Vagina (tissue), 2 donors: Measurements from ENCODE around the gene LCE1B. TPM values are rescaled to one million over a fixed set of nuclear protein-coding genes. Genes with fewer than 3 reads are reported as not detected.

ENCODE experiments used
- DNase-seq, 2 donors: peaks; one replicate each; pipeline ENCODE4 v3.0.0-alpha.2; 2017; ENCODE audit errors: extremely low spot score in 2 of 2
- H3K27ac ChIP-seq: fragments of 200-600 bp; sonication (generic); one replicate; pipeline ENCODE4 v1.5.1; 2019
- H3K27me3 ChIP-seq: fragments of 200-600 bp; sonication (generic); one replicate; pipeline ENCODE4 v1.5.1; 2019
- H3K36me3 ChIP-seq, 2 donors: fragments of 200-600 bp; sonication (generic); one replicate each; pipeline ENCODE4 v1.5.1; 2017 to 2019
- H3K4me1 ChIP-seq: fragments of 200-600 bp; sonication (generic); one replicate; pipeline ENCODE4 v1.5.1; 2019
- H3K4me3 ChIP-seq, 2 donors: fragments of 200-600 bp; sonication (generic); 1 replicate in 1 of 2; 2 replicates in 1 of 2; pipeline ENCODE4 v1.5.1; 2016 to 2019
- H3K9me3 ChIP-seq: fragments of 200-600 bp; sonication (generic); one replicate; pipeline ENCODE4 v1.5.1; 2019
- POLR2A ChIP-seq, 2 donors: fragments of 450-650 bp; IDR thresholded peaks; one replicate each; pipeline ENCODE4 v1.6.1; 2017; ENCODE audit warnings: antibody characterized with exemption in 2 of 2, mild to moderate bottlenecking in 2 of 2, moderate library complexity in 2 of 2
- POLR2AphosphoS5 ChIP-seq, 2 donors: sonication (generic); formaldehyde crosslinking; IDR thresholded peaks; one replicate each; pipeline ENCODE4 v1.9.0; 2017; ENCODE audit warnings: antibody characterized with exemption in 2 of 2, mild to moderate bottlenecking in 2 of 2, low read depth in 1 of 2; ENCODE audit not compliant: insufficient read depth in 1 of 2
- intact Hi-C: fragments of 100-400 bp; cut with DNase I; formaldehyde crosslinking; loops from one replicate; pipeline ENCODE4 v1.15.1; 2023
- total RNA-seq: library from RNA; depleted of rRNA; stranded (reverse); fragments of >200 nt; gene quantifications from one replicate; pipeline ENCODE4 v1.2.3, GENCODE V29; 2016
- TF ChIP-seq, protein P1 (sequence below), 3 experiments: fragments of 450-650 bp in 2 of 3; fragments of 200-600 bp in 1 of 3; sonication (generic) in 1 of 3; IDR thresholded peaks; one replicate each; pipeline ENCODE4 v1.5.1; 2017 to 2019; ENCODE audit warnings: antibody characterized with exemption in 3 of 3, mild to moderate bottlenecking in 2 of 3, moderate library complexity in 2 of 3

LCE1B gene
- total RNA-seq, 1 donor from 2014 or later, result not detected

DNA sequence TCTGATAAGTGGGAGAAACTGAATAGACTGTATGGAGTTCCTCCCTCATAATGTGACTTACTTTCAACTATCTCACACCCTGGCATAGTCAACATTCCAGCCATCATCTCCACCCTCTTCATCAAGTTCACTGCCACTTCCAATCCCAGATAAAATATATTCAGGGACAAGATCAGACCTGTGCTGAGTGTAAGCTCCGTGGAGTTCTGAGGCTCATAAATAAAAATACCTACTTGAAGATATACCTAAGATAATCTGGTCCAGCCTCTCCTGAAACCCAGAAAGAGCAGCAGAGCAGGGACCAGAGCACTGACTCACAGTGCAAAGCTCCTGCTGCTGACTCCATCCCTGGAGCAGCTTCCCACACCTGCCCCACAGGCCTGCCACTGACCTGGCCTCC is 46.3 kb downstream of the LCE1B start:
- Histone ChIP-seq H3K36me3 (no peaks in the 10 kb centered on the region), H3K27me3 (no peaks in the 10 kb centered on the region), H3K9me3 (no peaks in the 10 kb centered on the region), H3K4me3 (no peak overlapping the region), H3K4me1 (no peaks in the 10 kb centered on the region), H3K27ac (no peak overlapping the region)
- no peak for DNase-seq
- intact Hi-C loops, result no loop called here
- TF ChIP-seq, protein P1, sequence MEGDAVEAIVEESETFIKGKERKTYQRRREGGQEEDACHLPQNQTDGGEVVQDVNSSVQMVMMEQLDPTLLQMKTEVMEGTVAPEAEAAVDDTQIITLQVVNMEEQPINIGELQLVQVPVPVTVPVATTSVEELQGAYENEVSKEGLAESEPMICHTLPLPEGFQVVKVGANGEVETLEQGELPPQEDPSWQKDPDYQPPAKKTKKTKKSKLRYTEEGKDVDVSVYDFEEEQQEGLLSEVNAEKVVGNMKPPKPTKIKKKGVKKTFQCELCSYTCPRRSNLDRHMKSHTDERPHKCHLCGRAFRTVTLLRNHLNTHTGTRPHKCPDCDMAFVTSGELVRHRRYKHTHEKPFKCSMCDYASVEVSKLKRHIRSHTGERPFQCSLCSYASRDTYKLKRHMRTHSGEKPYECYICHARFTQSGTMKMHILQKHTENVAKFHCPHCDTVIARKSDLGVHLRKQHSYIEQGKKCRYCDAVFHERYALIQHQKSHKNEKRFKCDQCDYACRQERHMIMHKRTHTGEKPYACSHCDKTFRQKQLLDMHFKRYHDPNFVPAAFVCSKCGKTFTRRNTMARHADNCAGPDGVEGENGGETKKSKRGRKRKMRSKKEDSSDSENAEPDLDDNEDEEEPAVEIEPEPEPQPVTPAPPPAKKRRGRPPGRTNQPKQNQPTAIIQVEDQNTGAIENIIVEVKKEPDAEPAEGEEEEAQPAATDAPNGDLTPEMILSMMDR (IDR thresholded peaks at IDR 0.05), result no peak
- TF ChIP-seq POLR2AphosphoS5 (IDR thresholded peaks at IDR 0.05; ENCODE audit: insufficient read depth in 1 of 2, low read depth in 1 of 2) (no peak), POLR2A (IDR thresholded peaks at IDR 0.05) (no peak)

DNA sequence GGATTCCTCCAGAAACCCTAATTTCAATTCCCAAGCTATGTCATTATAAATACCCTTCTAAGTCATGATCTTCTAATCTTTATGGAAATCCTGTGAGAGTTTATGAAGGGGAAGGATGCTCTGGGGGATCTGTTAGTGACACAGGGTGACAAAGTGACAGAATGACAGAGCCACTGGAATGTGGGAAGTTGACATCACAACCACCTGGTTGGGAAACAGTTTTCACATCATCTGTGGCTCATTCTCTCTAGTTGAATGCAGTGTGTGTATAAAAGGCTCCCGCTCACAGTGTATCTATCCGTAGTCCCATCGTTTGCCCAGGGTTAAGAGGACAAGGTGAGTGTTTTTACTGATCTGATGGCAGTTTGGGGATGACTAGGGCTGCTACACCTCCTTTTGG is 47.9 kb downstream of the LCE1B start, which contains the start of gene LCE7A:
TSS of gene LCE7A (plus strand) at position 301 of the 400 bp plus-strand sequence. CDS start 702 bp downstream, outside the sequence.
- H3K36me3 ChIP-seq, result no peaks in the 10 kb centered on the region
- no peak for DNase-seq
- H3K27me3 ChIP-seq, result no peaks in the 10 kb centered on the region
- no peaks in the 10 kb centered on the region for H3K4me1 ChIP-seq
- H3K27ac ChIP-seq, result no peak within 1 kb of the TSS
- intact Hi-C loops, result no loop called here
- H3K9me3 ChIP-seq, result no peaks in the 10 kb centered on the region
- TF ChIP-seq POLR2AphosphoS5 (IDR thresholded peaks at IDR 0.05; ENCODE audit: insufficient read depth in 1 of 2, low read depth in 1 of 2), result no peak
- TF ChIP-seq, protein P1 (IDR thresholded peaks at IDR 0.05), result no peak
- no peak for TF ChIP-seq POLR2A (IDR thresholded peaks at IDR 0.05)
- no peak within 1 kb of the TSS for H3K4me3 ChIP-seq

DNA sequence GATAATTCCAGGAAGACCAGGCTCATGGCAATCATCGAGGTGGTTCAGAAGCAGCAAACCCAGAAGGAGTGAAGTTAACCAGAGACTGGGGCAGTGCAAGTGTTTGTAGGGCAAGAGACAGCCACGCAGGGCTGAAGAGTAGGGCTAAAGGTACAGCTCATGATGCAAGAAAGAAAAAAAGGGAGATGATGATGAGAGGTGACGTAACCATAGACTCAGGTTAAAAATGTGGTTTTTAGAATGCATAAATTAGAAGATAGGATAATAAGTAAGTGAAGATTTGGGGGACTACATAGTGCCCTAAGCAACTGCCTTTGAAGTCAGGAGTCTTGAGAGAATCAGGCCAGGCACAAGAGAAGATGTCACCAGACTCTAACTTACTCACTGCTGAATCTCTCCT is 48.4 kb downstream of the LCE1B start:
- TF ChIP-seq, protein P1 (IDR thresholded peaks at IDR 0.05), result no peak
- TF ChIP-seq POLR2A (IDR thresholded peaks at IDR 0.05) (no peak), POLR2AphosphoS5 (IDR thresholded peaks at IDR 0.05; ENCODE audit: insufficient read depth in 1 of 2, low read depth in 1 of 2) (no peak)
- intact Hi-C loops, result no loop called here
- Histone ChIP-seq H3K36me3 (no peaks in the 10 kb centered on the region), H3K9me3 (no peaks in the 10 kb centered on the region), H3K4me1 (no peaks in the 10 kb centered on the region), H3K27me3 (no peaks in the 10 kb centered on the region), H3K4me3 (no peak overlapping the region), H3K27ac (no peak overlapping the region)
- no peak for DNase-seq

DNA sequence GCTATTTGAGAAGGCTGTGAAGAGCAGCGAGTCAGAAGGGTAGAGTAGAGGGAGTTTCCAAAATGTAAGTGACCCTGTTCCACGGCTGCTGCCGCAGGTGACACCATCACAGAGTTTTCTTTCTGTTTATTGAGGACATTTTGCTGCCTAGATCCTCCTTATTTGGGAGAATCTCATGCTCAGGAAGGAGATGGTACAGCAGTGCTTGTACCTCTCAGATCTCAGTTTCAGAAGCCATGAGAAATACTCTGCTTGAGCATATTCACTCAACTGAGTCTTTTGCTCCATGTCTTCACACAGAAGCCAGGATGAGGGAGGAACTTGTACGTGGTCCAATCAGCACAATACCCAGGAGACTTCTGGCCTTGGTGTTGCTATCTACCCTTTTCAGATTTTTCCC is 49.6 kb downstream of the LCE1B start:
- no peaks in the 10 kb centered on the region for H3K9me3 ChIP-seq
- no peak for DNase-seq
- no peak overlapping the region for H3K4me3 ChIP-seq
- no peak overlapping the region for H3K27ac ChIP-seq
- H3K27me3 ChIP-seq, result no peaks in the 10 kb centered on the region
- H3K36me3 ChIP-seq, result no peaks in the 10 kb centered on the region
- intact Hi-C loops, result no loop called here
- no peaks in the 10 kb centered on the region for H3K4me1 ChIP-seq
- no peak for TF ChIP-seq POLR2AphosphoS5 (IDR thresholded peaks at IDR 0.05; ENCODE audit: insufficient read depth in 1 of 2, low read depth in 1 of 2)
- TF ChIP-seq, protein P1 (IDR thresholded peaks at IDR 0.05), result no peak
- TF ChIP-seq POLR2A (IDR thresholded peaks at IDR 0.05), result no peak

Other genes starting within 250 kb of the LCE1B start
- 2.2 TPM for gene LCE3E, start 245.2 kb upstream of the LCE1B start, total RNA-seq
- 57.5 TPM for gene LCE3D, start 231.5 kb upstream of the LCE1B start, total RNA-seq
- gene LCE3C, start 211.7 kb upstream of the LCE1B start, total RNA-seq, result not detected
- gene LCE3B, start 198.2 kb upstream of the LCE1B start, total RNA-seq, result not detected
- gene LCE3A, start 188.9 kb upstream of the LCE1B start, total RNA-seq, result not detected
- not detected for gene LCE2D, start 148.6 kb upstream of the LCE1B start, total RNA-seq
- not detected for gene LCE2C, start 136.7 kb upstream of the LCE1B start, total RNA-seq
- gene LCE2B, start 125.8 kb upstream of the LCE1B start, total RNA-seq, result not detected
- not detected for gene LCE2A, start 113.6 kb upstream of the LCE1B start, total RNA-seq
- not detected for gene LCE4A, start 103.8 kb upstream of the LCE1B start, total RNA-seq
- 1.2 TPM for gene KPRP, start 53.9 kb upstream of the LCE1B start, total RNA-seq
- gene LCE1F, start 36.8 kb upstream of the LCE1B start, total RNA-seq, result not detected
- not detected for gene LCE1E, start 25.7 kb upstream of the LCE1B start, total RNA-seq
- not detected for gene LCE1D, start 15.2 kb upstream of the LCE1B start, total RNA-seq
- gene LCE1C, start 5.3 kb upstream of the LCE1B start, total RNA-seq, result not detected
- not detected for gene LCE1A, start 15.5 kb downstream of the LCE1B start, total RNA-seq
- not detected for gene LCE6A, start 30.9 kb downstream of the LCE1B start, total RNA-seq
- gene LCE7A, start 48.0 kb downstream of the LCE1B start, total RNA-seq, result not detected
- gene SMCP, start 66.4 kb downstream of the LCE1B start, total RNA-seq, result not detected
- 169 TPM for gene IVL, start 96.6 kb downstream of the LCE1B start, total RNA-seq
- not detected for gene SPRR5, start 135.2 kb downstream of the LCE1B start, total RNA-seq
- gene SPRR4, start 158.7 kb downstream of the LCE1B start, total RNA-seq, result not detected
- 109 TPM for gene SPRR1A, start 172.1 kb downstream of the LCE1B start, total RNA-seq
- gene SPRR3, start 189.8 kb downstream of the LCE1B start, total RNA-seq, result 1,163 TPM
- gene SPRR1B, start 219.2 kb downstream of the LCE1B start, total RNA-seq, result 216 TPM
- gene SPRR2D, start 229.1 kb downstream of the LCE1B start, total RNA-seq, result 49.6 TPM
- 74.6 TPM for gene SPRR2A, start 245.5 kb downstream of the LCE1B start, total RNA-seq